ENCODE measurements around the gene TARM1.

Gene TARM1

DNA sequence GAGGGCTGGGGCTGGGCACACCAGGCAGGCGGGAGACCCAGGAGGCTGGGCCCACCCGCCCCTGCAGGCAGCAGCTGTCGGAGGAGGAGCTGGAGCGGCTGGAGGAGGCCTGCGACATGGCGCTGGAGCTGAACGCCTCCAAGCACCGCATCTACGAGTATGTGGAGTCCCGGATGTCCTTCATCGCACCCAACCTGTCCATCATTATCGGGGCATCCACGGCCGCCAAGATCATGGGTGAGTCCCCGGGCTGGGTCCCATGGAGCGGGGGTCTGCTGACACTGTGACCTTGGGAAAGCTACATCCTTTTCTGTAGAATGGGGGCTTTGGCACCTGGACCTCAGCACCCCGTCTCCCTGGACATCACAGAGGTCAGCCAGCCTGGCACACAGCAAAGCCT, 42.5 kb upstream of the TARM1 start:
- TF ChIP-seq, protein P1, sequence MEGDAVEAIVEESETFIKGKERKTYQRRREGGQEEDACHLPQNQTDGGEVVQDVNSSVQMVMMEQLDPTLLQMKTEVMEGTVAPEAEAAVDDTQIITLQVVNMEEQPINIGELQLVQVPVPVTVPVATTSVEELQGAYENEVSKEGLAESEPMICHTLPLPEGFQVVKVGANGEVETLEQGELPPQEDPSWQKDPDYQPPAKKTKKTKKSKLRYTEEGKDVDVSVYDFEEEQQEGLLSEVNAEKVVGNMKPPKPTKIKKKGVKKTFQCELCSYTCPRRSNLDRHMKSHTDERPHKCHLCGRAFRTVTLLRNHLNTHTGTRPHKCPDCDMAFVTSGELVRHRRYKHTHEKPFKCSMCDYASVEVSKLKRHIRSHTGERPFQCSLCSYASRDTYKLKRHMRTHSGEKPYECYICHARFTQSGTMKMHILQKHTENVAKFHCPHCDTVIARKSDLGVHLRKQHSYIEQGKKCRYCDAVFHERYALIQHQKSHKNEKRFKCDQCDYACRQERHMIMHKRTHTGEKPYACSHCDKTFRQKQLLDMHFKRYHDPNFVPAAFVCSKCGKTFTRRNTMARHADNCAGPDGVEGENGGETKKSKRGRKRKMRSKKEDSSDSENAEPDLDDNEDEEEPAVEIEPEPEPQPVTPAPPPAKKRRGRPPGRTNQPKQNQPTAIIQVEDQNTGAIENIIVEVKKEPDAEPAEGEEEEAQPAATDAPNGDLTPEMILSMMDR (IDR thresholded peaks at IDR 0.05; ENCODE audit: low read depth, low read length) = no peak
- DNase-seq (ENCODE audit: extremely low read depth, low read depth) = no peak

DNA sequence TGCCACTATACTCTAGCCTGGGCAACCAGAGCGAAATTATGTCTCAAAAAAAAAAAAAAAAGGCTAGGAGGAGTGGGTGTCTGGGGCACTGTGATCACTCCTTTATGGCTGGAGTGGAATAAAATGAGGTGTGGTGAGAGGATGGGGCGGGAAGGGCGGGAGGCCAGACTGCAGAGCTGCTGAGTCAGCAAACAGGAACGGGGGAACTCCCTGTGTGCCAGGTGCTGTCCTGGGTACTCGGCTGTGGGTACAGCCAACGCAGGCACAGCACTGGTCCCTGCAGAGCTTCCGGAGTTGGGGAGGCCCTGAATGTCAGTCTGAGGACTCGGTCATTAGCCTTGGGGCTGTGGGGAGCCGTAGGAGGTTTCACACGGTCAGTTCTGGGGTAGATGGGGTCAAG, 40.1 kb upstream of the TARM1 start:
- DNase-seq (ENCODE audit: extremely low read depth, low read depth) = no peak
- TF ChIP-seq, protein P1 (IDR thresholded peaks at IDR 0.05; ENCODE audit: low read depth, low read length) = no peak

DNA sequence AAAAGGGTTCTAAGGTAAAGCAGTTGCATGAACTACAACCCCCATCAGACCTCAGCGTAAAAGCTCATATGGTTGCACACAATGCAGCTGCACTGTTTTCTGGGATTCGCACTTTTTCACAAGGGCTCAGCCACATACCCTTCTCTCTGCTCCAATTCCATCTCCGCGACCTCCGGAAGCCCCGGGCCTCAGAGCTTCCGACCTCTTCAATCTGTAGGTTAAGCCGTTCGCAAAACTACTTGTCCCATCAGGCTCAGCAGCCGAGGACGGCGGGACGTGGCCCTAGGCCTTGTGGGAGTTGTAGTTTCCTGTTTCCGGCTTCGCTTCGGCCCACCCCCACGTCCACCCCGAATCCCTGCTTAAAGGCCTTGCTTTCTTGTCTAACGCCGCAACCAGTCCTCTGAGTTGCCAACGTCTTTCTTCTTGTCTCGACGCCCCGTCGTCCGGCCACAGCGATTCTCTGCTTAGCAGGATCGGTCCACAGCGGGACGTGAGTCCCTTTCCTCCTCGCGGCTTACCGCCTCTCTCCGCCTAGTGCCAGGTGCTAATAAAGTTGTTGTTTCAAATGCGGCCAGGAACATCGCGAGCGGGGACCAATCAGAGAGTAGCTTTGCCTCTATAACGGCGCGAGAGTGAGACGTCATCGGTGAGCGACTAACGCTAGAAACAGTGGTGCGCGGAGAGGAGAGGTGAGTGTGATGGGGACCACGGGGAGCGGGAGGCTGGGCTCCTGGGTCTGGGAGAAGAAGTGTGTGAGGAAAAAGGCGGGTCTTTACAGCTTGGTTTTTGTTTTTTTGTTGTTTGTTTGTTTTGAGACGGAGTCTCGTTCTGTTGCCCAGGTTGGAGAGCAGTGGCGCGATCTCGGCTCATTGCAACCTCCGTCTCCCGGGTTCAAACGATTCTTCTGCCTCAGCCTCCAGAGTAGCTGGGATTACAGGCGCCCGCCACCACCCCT, 34.2 kb upstream of the TARM1 start, which contains the start of the genes PRPF31 and TFPT:
PRPF31 (plus strand) TSS at position 646 of the 955 bp plus-strand sequence. CDS start 2,525 bp downstream, outside the sequence.
TFPT (minus strand) TSS at position 549 of the 955 bp plus-strand sequence; CDS start at position 161, 388 bp downstream.
- TF ChIP-seq, protein P1 (IDR thresholded peaks at IDR 0.05; ENCODE audit: low read depth, low read length) = no peak
- peak; percentile 88 for DNase-seq (ENCODE audit: extremely low read depth, low read depth)

DNA sequence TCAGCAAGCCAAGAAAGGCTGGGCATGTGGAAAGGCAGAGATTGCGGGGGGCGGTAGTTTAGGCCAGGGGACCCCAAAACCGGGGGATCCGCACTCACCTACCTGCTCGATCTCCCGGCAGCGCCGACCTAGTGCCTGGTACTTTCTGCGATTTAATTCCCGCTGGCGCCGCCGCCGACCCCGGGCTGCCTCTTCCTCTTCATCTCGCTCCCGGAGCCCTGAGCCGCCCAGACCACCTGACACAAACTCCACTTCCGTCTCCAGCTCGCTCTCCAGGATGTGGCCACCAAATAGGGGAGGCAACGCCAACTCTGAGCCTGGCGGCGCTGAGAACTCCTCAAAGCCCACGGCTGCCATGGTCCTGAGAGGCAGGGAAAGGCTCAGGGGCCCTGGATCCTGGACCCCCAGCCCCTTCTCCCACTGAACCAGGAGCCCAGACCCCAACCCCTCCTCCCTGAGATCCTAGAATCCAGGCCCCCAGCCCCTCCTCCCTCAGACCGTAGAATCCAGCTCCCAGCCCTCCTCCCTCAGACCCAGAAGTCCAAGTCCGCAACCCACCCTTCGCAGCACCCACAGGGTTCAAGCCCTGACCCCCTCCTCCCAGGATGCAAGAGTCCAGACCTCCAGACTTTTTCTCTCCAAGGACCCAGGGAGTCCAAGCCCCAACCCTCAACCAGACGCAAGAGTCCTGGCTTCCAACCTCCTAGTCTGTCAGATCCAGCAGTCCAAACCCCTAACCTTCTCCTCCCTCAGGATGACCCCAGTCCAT, 33.4 kb upstream of the TARM1 start:
- TF ChIP-seq, protein P1 (IDR thresholded peaks at IDR 0.05; ENCODE audit: low read depth, low read length) = no peak

DNA sequence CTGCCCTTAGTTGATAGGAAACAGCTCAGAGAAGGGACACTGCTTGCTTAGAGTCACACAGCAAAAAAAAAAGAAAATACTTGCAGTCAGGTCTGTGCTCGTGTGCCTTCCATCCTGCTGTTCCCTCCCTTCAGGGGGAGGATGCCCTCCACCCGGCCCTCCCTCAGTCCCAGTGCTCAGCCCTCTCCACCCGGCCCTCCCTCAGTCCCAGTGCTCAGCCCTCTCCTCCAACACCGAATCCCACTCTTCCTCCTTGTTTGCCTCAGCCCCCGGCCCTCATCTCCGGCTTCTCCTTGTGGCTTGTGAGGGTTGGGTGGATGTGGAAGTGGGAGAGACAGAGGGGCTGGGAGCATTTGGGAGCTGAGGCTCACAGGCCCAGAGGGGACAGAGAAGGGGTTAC, 28.5 kb upstream of the TARM1 start:
- TF ChIP-seq, protein P1 (IDR thresholded peaks at IDR 0.05; ENCODE audit: low read depth, low read length) = no peak

More for the DNA sequence above, 33.4 kb upstream of the TARM1 start:
- no peak for DNase-seq (ENCODE audit: extremely low read depth, low read depth)

DNA sequence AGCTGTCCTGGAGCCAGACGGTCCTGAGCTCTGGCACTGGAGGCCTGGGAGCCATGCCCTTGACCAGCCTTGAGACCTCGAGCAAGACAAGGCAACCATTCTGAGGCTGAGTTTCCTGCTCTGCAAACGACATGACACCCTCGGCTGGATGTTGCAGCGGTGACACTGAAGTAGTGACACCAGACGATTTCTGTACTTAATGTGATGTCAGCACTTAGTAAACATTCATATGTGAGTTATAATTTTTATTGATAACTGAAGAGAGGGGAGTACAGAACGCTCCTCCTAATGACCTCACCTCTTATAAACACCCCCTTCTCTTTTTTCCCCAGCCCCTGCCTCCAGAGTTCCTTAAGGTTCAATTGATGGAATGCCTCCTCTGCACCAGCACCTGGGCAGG, 27.3 kb upstream of the TARM1 start:
- TF ChIP-seq, protein P1 (IDR thresholded peaks at IDR 0.05; ENCODE audit: low read depth, low read length) = no peak
- no peak for DNase-seq (ENCODE audit: extremely low read depth, low read depth)

More for the DNA sequence above, 28.5 kb upstream of the TARM1 start:
- no peak for DNase-seq (ENCODE audit: extremely low read depth, low read depth)
